ENCODE results near the gene ARHGAP6.

Gene ARHGAP6

DNA sequence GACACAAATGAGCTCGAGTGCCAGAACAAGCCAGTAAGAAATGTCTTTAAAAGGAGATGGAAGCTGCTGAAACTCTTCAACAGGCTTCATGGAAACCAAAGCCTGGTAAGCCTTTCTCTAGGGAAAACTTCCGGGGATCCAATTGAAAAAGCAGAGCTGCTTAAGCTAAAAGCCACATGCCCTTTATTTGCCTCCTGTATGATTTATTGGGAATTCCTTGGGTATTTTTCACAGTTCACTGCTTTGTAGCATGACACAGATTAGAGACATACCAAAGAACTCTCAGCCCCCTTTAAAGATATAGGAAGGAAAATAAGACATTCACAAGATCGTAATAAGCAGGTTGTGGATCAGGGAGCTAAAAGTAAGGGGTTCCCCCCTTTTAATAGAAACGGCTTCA is 6.5 kb upstream of the ARHGAP6 start:
- no peak overlapping the region for H3K4me3 ChIP-seq (ENCODE audit: low read depth, low read length)
- H3K36me3 ChIP-seq (ENCODE audit: control insufficient read depth, insufficient read depth, low read length) = no peaks in the 10 kb centered on the region
- H3K9ac ChIP-seq (ENCODE audit: low read length) = no peak overlapping the region
- H3K9me3 ChIP-seq (ENCODE audit: control insufficient read depth, insufficient read depth, low read depth, low read length) = no peaks in the 10 kb centered on the region
- peaks cover 1% of the 10 kb centered on the region; the same call in 1 of the 2 replicates for H3K4me1 ChIP-seq (ENCODE audit: control insufficient read depth, insufficient read depth, low read length)
- H3K27me3 ChIP-seq (ENCODE audit: control insufficient read depth, insufficient read depth, low read length) = peaks cover 71% of the 10 kb centered on the region
- H3K27ac ChIP-seq (ENCODE audit: low read depth, low read length) = no peak overlapping the region

DNA sequence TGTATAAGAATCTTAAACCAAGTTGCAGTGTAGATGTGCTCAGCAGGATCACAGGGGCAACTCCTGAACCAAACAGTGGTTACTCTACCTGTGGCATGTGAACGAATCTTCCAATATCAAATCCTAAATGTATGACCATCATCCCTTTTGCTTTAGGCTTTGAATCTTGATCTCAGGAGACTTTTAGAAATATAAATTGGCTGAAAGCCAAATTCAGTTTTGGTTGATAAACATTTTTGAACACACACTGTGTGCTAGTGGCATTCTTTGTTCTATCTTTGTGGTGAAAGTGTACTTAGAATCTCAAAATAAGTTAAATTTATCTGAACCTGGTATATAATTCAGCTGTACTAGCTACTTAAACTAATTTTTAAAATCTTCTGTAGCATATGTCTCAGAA is 4.6 kb upstream of the ARHGAP6 start:
- Histone ChIP-seq H3K4me3 (ENCODE audit: low read depth, low read length) (no peak overlapping the region), H3K27me3 (ENCODE audit: control insufficient read depth, insufficient read depth, low read length) (peaks cover 90% of the 10 kb centered on the region), H3K4me1 (ENCODE audit: control insufficient read depth, insufficient read depth, low read length) (peaks cover 5% of the 10 kb centered on the region; the same call in 1 of the 2 replicates), H3K9me3 (ENCODE audit: control insufficient read depth, insufficient read depth, low read depth, low read length) (no peaks in the 10 kb centered on the region), H3K27ac (ENCODE audit: low read depth, low read length) (no peak overlapping the region), H3K36me3 (ENCODE audit: control insufficient read depth, insufficient read depth, low read length) (no peaks in the 10 kb centered on the region), H3K9ac (ENCODE audit: low read length) (no peak overlapping the region)

GRCh38 chrX:11666952-11667685 is 1.4 kb upstream of the ARHGAP6 start:
- no peaks in the 10 kb centered on the region for H3K9me3 ChIP-seq (ENCODE audit: control insufficient read depth, insufficient read depth, low read depth, low read length)
- no peaks in the 10 kb centered on the region for H3K36me3 ChIP-seq (ENCODE audit: control insufficient read depth, insufficient read depth, low read length)
- peaks cover 5% of the 10 kb centered on the region; the same call in 1 of the 2 replicates for H3K4me1 ChIP-seq (ENCODE audit: control insufficient read depth, insufficient read depth, low read length)
- no peak overlapping the region for H3K27ac ChIP-seq (ENCODE audit: low read depth, low read length)
- H3K27me3 ChIP-seq (ENCODE audit: control insufficient read depth, insufficient read depth, low read length) = peaks cover 99% of the 10 kb centered on the region
- no peak overlapping the region for H3K9ac ChIP-seq (ENCODE audit: low read length)
- H3K4me3 ChIP-seq (ENCODE audit: low read depth, low read length) = peak overlapping the region; percentile 84; the same call in 1 of the 2 replicates

GRCh38 chrX:11666164-11666563 is 444 bp upstream of the ARHGAP6 start:
- H3K4me3 ChIP-seq (ENCODE audit: low read depth, low read length) = peak overlapping the region; percentile 84
- peak overlapping the region; percentile 27 for H3K9ac ChIP-seq (ENCODE audit: low read length)
- H3K9me3 ChIP-seq (ENCODE audit: control insufficient read depth, insufficient read depth, low read depth, low read length) = no peaks in the 10 kb centered on the region
- no peaks in the 10 kb centered on the region for H3K36me3 ChIP-seq (ENCODE audit: control insufficient read depth, insufficient read depth, low read length)
- no peak overlapping the region for H3K27ac ChIP-seq (ENCODE audit: low read depth, low read length)
- H3K27me3 ChIP-seq (ENCODE audit: control insufficient read depth, insufficient read depth, low read length) = peaks cover 99% of the 10 kb centered on the region
- peaks cover 5% of the 10 kb centered on the region; the same call in 1 of the 2 replicates for H3K4me1 ChIP-seq (ENCODE audit: control insufficient read depth, insufficient read depth, low read length)

DNA sequence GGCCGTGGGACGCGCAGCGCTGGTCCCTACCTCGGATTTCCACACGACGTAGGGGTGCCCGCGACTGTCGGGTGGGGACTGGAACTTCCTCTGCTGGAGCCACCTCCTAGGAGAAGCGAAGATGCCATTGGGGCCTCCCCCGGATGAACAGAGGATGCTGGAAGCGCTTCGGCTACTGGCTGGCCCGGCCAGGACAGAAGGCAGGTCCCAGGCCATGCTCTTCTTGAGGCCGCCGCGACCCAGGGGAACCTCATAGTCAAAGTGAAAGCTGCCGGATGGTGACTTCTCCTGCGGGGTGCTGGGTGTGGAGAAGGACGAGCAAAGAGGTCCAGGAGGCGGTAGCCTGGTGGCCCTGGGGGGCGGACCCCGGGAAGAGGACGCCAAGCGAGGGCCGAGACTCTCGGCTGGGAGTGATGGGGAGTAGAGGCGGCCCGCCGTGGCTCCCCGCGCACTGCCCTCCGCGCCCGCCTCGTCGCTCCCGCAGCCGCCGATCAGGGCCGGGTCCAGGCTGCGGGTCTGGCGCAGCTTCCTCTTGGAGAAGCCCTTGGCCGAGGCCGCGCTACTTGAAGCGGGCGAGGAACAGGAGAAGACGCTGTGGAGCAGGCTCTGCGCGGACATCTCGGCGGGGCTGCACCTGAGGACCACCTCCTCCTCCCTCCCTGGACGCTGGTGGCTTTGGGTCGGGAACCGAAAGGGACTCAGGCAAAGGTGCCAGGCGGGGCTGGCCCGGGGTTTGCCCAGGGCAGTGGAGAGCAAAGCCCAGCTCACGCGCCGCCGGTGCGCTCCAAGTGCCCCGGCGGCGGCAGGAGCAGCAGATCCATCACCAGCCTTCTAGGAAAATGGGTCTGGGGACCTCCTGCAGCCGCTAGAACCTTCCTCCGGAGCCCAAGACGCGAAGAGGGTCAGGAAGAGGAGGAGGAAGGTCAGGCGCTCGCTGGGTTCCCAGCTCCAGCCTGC is 1.2 kb downstream of the ARHGAP6 start:
- peaks cover 97% of the 10 kb centered on the region for H3K27me3 ChIP-seq (ENCODE audit: control insufficient read depth, insufficient read depth, low read length)

DNA sequence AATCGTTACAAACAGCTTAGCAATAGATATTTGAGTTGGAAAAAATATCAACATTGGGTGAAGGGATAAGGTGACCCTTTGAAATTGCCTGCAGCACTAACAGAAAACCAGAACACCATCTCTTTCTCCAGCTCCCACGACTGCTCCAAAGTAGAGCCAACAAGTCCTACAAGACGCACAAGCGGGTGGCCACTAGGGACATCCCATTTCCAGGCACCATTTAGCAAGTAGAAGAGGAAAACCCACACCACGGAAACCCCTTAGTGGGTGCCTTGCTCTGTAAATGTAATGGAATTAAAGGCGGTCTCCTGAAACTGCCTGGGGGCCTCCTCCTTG is 1.9 kb downstream of the ARHGAP6 start:
- Histone ChIP-seq H3K36me3 (ENCODE audit: control insufficient read depth, insufficient read depth, low read length) (no peaks in the 10 kb centered on the region), H3K9me3 (ENCODE audit: control insufficient read depth, insufficient read depth, low read depth, low read length) (no peaks in the 10 kb centered on the region), H3K4me1 (ENCODE audit: control insufficient read depth, insufficient read depth, low read length) (peaks cover 5% of the 10 kb centered on the region; the same call in 1 of the 2 replicates), H3K9ac (ENCODE audit: low read length) (no peak overlapping the region), H3K27me3 (ENCODE audit: control insufficient read depth, insufficient read depth, low read length) (peaks cover 96% of the 10 kb centered on the region), H3K4me3 (ENCODE audit: low read depth, low read length) (peak overlapping the region; percentile 84), H3K27ac (ENCODE audit: low read depth, low read length) (no peak overlapping the region)

More for the DNA sequence above, 1.2 kb downstream of the ARHGAP6 start:
- Histone ChIP-seq H3K27ac (ENCODE audit: low read depth, low read length) (no peak overlapping the region), H3K36me3 (ENCODE audit: control insufficient read depth, insufficient read depth, low read length) (no peaks in the 10 kb centered on the region), H3K4me3 (ENCODE audit: low read depth, low read length) (peak overlapping the region; percentile 84), H3K4me1 (ENCODE audit: control insufficient read depth, insufficient read depth, low read length) (peaks cover 5% of the 10 kb centered on the region; the same call in 1 of the 2 replicates), H3K9me3 (ENCODE audit: control insufficient read depth, insufficient read depth, low read depth, low read length) (no peaks in the 10 kb centered on the region), H3K9ac (ENCODE audit: low read length) (peak overlapping the region; percentile 71)

GRCh38 chrX:11655282-11656015 is 10.3 kb downstream of the ARHGAP6 start:
- peaks cover 53% of the 10 kb centered on the region; the same call in 1 of the 2 replicates for H3K27me3 ChIP-seq (ENCODE audit: control insufficient read depth, insufficient read depth, low read length)
- no peaks in the 10 kb centered on the region for H3K36me3 ChIP-seq (ENCODE audit: control insufficient read depth, insufficient read depth, low read length)
- H3K9me3 ChIP-seq (ENCODE audit: control insufficient read depth, insufficient read depth, low read depth, low read length) = no peaks in the 10 kb centered on the region

GRCh38 chrX:11648705-11649519 is 16.8 kb downstream of the ARHGAP6 start:
- H3K4me1 ChIP-seq (ENCODE audit: control insufficient read depth, insufficient read depth, low read length) = 0 out of 2 replicates have a peak, but pooled peaks cover 4% of the 10 kb centered on the region
- no peak overlapping the region for H3K27ac ChIP-seq (ENCODE audit: low read depth, low read length)
- H3K27me3 ChIP-seq (ENCODE audit: control insufficient read depth, insufficient read depth, low read length) = peaks cover 8% of the 10 kb centered on the region; the same call in 1 of the 2 replicates
- no peak overlapping the region for H3K4me3 ChIP-seq (ENCODE audit: low read depth, low read length)
- no peaks in the 10 kb centered on the region for H3K36me3 ChIP-seq (ENCODE audit: control insufficient read depth, insufficient read depth, low read length)
- no peaks in the 10 kb centered on the region for H3K9me3 ChIP-seq (ENCODE audit: control insufficient read depth, insufficient read depth, low read depth, low read length)
- H3K9ac ChIP-seq (ENCODE audit: low read length) = no peak overlapping the region

More at GRCh38 chrX:11655282-11656015, 10.3 kb downstream of the ARHGAP6 start:
- H3K27ac ChIP-seq (ENCODE audit: low read depth, low read length) = no peak overlapping the region
- H3K4me1 ChIP-seq (ENCODE audit: control insufficient read depth, insufficient read depth, low read length) = no peaks in the 10 kb centered on the region
- no peak overlapping the region for H3K9ac ChIP-seq (ENCODE audit: low read length)
- H3K4me3 ChIP-seq (ENCODE audit: low read depth, low read length) = no peak overlapping the region

GRCh38 chrX:11647138-11647537 is 18.6 kb downstream of the ARHGAP6 start:
- H3K9ac ChIP-seq (ENCODE audit: low read length) = no peak overlapping the region
- H3K4me3 ChIP-seq (ENCODE audit: low read depth, low read length) = no peak overlapping the region
- H3K36me3 ChIP-seq (ENCODE audit: control insufficient read depth, insufficient read depth, low read length) = no peaks in the 10 kb centered on the region
- peaks cover 9% of the 10 kb centered on the region; the same call in 1 of the 2 replicates for H3K27me3 ChIP-seq (ENCODE audit: control insufficient read depth, insufficient read depth, low read length)
- H3K4me1 ChIP-seq (ENCODE audit: control insufficient read depth, insufficient read depth, low read length) = 0 out of 2 replicates have a peak, but pooled peaks cover 4% of the 10 kb centered on the region
- H3K27ac ChIP-seq (ENCODE audit: low read depth, low read length) = no peak overlapping the region
- H3K9me3 ChIP-seq (ENCODE audit: control insufficient read depth, insufficient read depth, low read depth, low read length) = no peaks in the 10 kb centered on the region
